UCSD-AML1 (cell line): ENCODE results near the gene PMEPA1.

Experiments
- DNase-seq: peaks from one replicate; lab custom pipeline; 2025; ENCODE audit not compliant: unreplicated experiment; lab: John Stamatoyannopoulos, UW

Gene PMEPA1

GRCh38 chr20:57612436-57612835 lies 97.4 kb downstream of the PMEPA1 start:
- DNase-seq = no peak

GRCh38 chr20:57611586-57612311 lies 98.1 kb downstream of the PMEPA1 start:
- no peak for DNase-seq

- no peak for DNase-seq
These were observed 99.4 kb downstream of the PMEPA1 start for GRCh38 chr20:57610261-57610952.

- no peak for DNase-seq
These were observed 100.0 kb downstream of the PMEPA1 start for GRCh38 chr20:57609842-57610167.

- no peak for DNase-seq
These were observed 100.6 kb downstream of the PMEPA1 start for GRCh38 chr20:57609086-57609841.

- no peak for DNase-seq
These were observed 101.3 kb downstream of the PMEPA1 start for GRCh38 chr20:57608516-57608915.

GRCh38 chr20:57605878-57606277 lies 103.9 kb downstream of the PMEPA1 start:
- DNase-seq = no peak

GRCh38 chr20:57605045-57605444 lies 104.8 kb downstream of the PMEPA1 start:
- no peak for DNase-seq

- no peak for DNase-seq
These were observed 106.7 kb downstream of the PMEPA1 start for GRCh38 chr20:57603120-57603519.

GRCh38 chr20:57601737-57602136 lies 108.1 kb downstream of the PMEPA1 start:
- DNase-seq = no peak

- no peak for DNase-seq
These were observed 108.6 kb downstream of the PMEPA1 start for GRCh38 chr20:57601211-57601570.

GRCh38 chr20:57600320-57601210 lies 109.2 kb downstream of the PMEPA1 start:
- DNase-seq = no peak

GRCh38 chr20:57598491-57598890 lies 111.3 kb downstream of the PMEPA1 start:
- DNase-seq = no peak
